ENCODE results near the gene LRRC30.
A peak's percentile ranks its signal among the peaks of the same experiment; 100 is the strongest.
"Not testable (repeated sequence)": the region's sequence is repeated elsewhere in the genome, so short reads cannot be mapped to it uniquely, and the experiment has no call there.

The LRRC30 gene

DNA sequence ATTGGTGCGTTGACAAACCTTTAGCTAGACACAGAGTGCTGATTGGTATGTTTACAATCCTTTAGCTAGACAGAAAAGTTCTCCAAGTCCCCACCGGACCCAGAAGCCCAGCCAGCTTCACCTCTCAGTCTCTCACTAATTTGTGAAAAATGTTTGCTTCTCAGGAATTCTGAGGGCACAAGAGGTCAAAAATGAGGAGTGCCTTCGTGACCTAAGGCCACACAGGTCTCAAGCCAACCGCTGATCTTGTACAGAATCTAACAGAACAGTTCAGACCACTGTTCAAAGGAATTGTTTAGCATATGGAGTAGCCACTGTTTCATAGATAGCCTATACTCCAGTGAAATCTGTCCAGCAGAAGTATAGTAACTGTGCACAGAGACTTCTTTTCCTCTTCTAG lies 29.8 kb upstream of the LRRC30 start:
- no CpG with 5 or more reads among the region's 4 CpGs for WGBS, 2 donors (ENCODE audit: extremely low coverage in 2 of 2, insufficient read length in 2 of 2, insufficient replicate concordance in 1 of 2)
- H2BK12ac ChIP-seq (ENCODE audit: low read length), result no peak overlapping the region
- no peak overlapping the region for H2BK120ac ChIP-seq (ENCODE audit: low read depth, low read length)
- no peak overlapping the region for H4K8ac ChIP-seq (ENCODE audit: low read depth, low read length)
- no peak overlapping the region for H2BK15ac ChIP-seq (ENCODE audit: low read length)
- H3K27ac ChIP-seq (replicated peaks; ENCODE audit: low read length), result no peak overlapping the region
- H3K4me1 ChIP-seq (ENCODE audit: control insufficient read depth in 2 of 2, insufficient read depth in 1 of 2, low read depth in 1 of 2, low read length in 2 of 2), result peaks cover 0 to 14% of the 10 kb centered on the region in 2 donors
- H2BK5ac ChIP-seq (ENCODE audit: low read length), result no peak overlapping the region
- peak overlapping the region; percentile 57 for H2AFZ ChIP-seq (ENCODE audit: low read length)
- no peak overlapping the region for H4K91ac ChIP-seq (ENCODE audit: low read depth, low read length, poor library complexity)
- no peak overlapping the region for H3K18ac ChIP-seq (ENCODE audit: low read length)
- H3K4me2 ChIP-seq (ENCODE audit: insufficient read depth, low read length, poor library complexity, severe bottlenecking), result no peak overlapping the region
- no peaks in the 10 kb centered on the region for H3K27me3 ChIP-seq (ENCODE audit: control insufficient read depth in 3 of 3, insufficient read depth in 3 of 3, low read depth in 1 of 3, low read length in 3 of 3)
- no peak for DNase-seq (ENCODE audit: low spot score)
- no peaks in the 10 kb centered on the region for H3K79me1 ChIP-seq (ENCODE audit: low read depth, low read length)
- no peak overlapping the region for H2AK5ac ChIP-seq (ENCODE audit: low read depth, low read length)
- no peak overlapping the region for H3K23ac ChIP-seq (ENCODE audit: low read depth, low read length, poor library complexity)
- no peak overlapping the region for H3K14ac ChIP-seq (ENCODE audit: low read length)
- no peak overlapping the region for H3K4me3 ChIP-seq (ENCODE audit: low read length in 2 of 2)
- no peaks in the 10 kb centered on the region for H3K36me3 ChIP-seq (replicated peaks in 1 of 2; ENCODE audit: control insufficient read depth in 2 of 2, insufficient read depth in 2 of 2, low read length in 2 of 2)
- H3K4ac ChIP-seq (ENCODE audit: low read length), result no peak overlapping the region
- H3K9ac ChIP-seq (ENCODE audit: low read depth, low read length, poor library complexity), result no peak overlapping the region
- H3K9me3 ChIP-seq (replicated peaks in 1 of 2; ENCODE audit: control insufficient read depth in 2 of 2, insufficient read depth in 1 of 2, low read depth in 1 of 2, low read length in 2 of 2), result no peaks in the 10 kb centered on the region

DNA sequence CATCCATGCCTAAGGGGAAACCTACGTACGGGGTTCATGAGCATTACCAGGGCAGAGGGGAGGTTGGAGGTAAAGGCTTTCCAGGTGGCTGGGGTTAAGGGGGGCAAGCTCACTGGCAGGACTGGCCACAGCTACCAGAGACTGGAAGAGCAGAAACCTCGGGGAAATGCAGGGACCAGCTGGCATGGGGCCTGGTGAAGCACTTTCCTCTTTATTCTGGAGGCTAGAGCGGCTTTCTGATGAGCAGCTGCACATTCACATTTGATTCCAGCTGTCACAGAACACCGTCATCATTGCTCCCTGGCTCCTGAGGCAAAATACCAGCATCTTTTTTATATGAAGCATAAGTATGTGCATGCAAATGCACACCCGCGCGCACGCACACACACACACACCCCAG lies 28.7 kb upstream of the LRRC30 start:
- no peak overlapping the region for H4K91ac ChIP-seq (ENCODE audit: low read depth, low read length, poor library complexity)
- H3K14ac ChIP-seq (ENCODE audit: low read length), result no peak overlapping the region
- peak overlapping the region; percentile 22 for H2AK5ac ChIP-seq (ENCODE audit: low read depth, low read length)
- H3K4me3 ChIP-seq (ENCODE audit: low read length in 2 of 2), result no peak overlapping the region
- H3K18ac ChIP-seq (ENCODE audit: low read length), result peak overlapping the region; percentile 63
- H3K9ac ChIP-seq (ENCODE audit: low read depth, low read length, poor library complexity), result no peak overlapping the region
- no peak overlapping the region for H2BK12ac ChIP-seq (ENCODE audit: low read length)
- no peak overlapping the region for H3K4me2 ChIP-seq (ENCODE audit: insufficient read depth, low read length, poor library complexity, severe bottlenecking)
- no peak overlapping the region for H4K8ac ChIP-seq (ENCODE audit: low read depth, low read length)
- H2BK120ac ChIP-seq (ENCODE audit: low read depth, low read length), result no peak overlapping the region
- H2BK5ac ChIP-seq (ENCODE audit: low read length), result peak overlapping the region; percentile 59
- H3K9me3 ChIP-seq (replicated peaks in 1 of 2; ENCODE audit: control insufficient read depth in 2 of 2, insufficient read depth in 1 of 2, low read depth in 1 of 2, low read length in 2 of 2), result no peaks in the 10 kb centered on the region
- no peak overlapping the region for H2AFZ ChIP-seq (ENCODE audit: low read length)
- no peak overlapping the region for H3K27ac ChIP-seq (replicated peaks; ENCODE audit: low read length)
- peaks cover 1 to 18% of the 10 kb centered on the region in 2 donors for H3K4me1 ChIP-seq (ENCODE audit: control insufficient read depth in 2 of 2, insufficient read depth in 1 of 2, low read depth in 1 of 2, low read length in 2 of 2)
- H3K4ac ChIP-seq (ENCODE audit: low read length), result no peak overlapping the region
- H3K23ac ChIP-seq (ENCODE audit: low read depth, low read length, poor library complexity), result no peak overlapping the region
- WGBS, 2 donors (ENCODE audit: extremely low coverage in 2 of 2, insufficient read length in 2 of 2, insufficient replicate concordance in 1 of 2), result no CpG with 5 or more reads among the region's 9 CpGs
- no peaks in the 10 kb centered on the region for H3K27me3 ChIP-seq (ENCODE audit: control insufficient read depth in 3 of 3, insufficient read depth in 3 of 3, low read depth in 1 of 3, low read length in 3 of 3)
- no peaks in the 10 kb centered on the region for H3K79me1 ChIP-seq (ENCODE audit: low read depth, low read length)
- no peak for DNase-seq (ENCODE audit: low spot score)
- no peaks in the 10 kb centered on the region for H3K36me3 ChIP-seq (replicated peaks in 1 of 2; ENCODE audit: control insufficient read depth in 2 of 2, insufficient read depth in 2 of 2, low read length in 2 of 2)
- H2BK15ac ChIP-seq (ENCODE audit: low read length), result peak overlapping the region; percentile 51

- not testable (repeated sequence) for H2BK5ac ChIP-seq (ENCODE audit: low read length); H3K4me2 ChIP-seq (ENCODE audit: insufficient read depth, low read length, poor library complexity, severe bottlenecking); H2BK15ac ChIP-seq (ENCODE audit: low read length); H3K14ac ChIP-seq (ENCODE audit: low read length); H2AK5ac ChIP-seq (ENCODE audit: low read depth, low read length); H3K9me3 ChIP-seq (replicated peaks in 1 of 2; ENCODE audit: control insufficient read depth in 2 of 2, insufficient read depth in 1 of 2, low read depth in 1 of 2, low read length in 2 of 2); H4K91ac ChIP-seq (ENCODE audit: low read depth, low read length, poor library complexity); H3K9ac ChIP-seq (ENCODE audit: low read depth, low read length, poor library complexity); H2BK12ac ChIP-seq (ENCODE audit: low read length); H3K36me3 ChIP-seq (replicated peaks in 1 of 2; ENCODE audit: control insufficient read depth in 2 of 2, insufficient read depth in 2 of 2, low read length in 2 of 2); H2AFZ ChIP-seq (ENCODE audit: low read length); H3K27ac ChIP-seq (replicated peaks; ENCODE audit: low read length); H3K79me1 ChIP-seq (ENCODE audit: low read depth, low read length); H4K8ac ChIP-seq (ENCODE audit: low read depth, low read length); H3K4me3 ChIP-seq (ENCODE audit: low read length in 2 of 2); H3K4ac ChIP-seq (ENCODE audit: low read length); H3K23ac ChIP-seq (ENCODE audit: low read depth, low read length, poor library complexity); DNase-seq (ENCODE audit: low spot score); H2BK120ac ChIP-seq (ENCODE audit: low read depth, low read length); H3K27me3 ChIP-seq (ENCODE audit: control insufficient read depth in 3 of 3, insufficient read depth in 3 of 3, low read depth in 1 of 3, low read length in 3 of 3)
- no CpG with 5 or more reads among the region's 29 CpGs for WGBS, 2 donors (ENCODE audit: extremely low coverage in 2 of 2, insufficient read length in 2 of 2, insufficient replicate concordance in 1 of 2)
- Histone ChIP-seq H3K18ac (ENCODE audit: low read length) (peak overlapping the region; percentile 32), H3K4me1 (ENCODE audit: control insufficient read depth in 2 of 2, insufficient read depth in 1 of 2, low read depth in 1 of 2, low read length in 2 of 2) (peaks cover 9 to 24% of the 10 kb centered on the region in 2 donors)
Observed at GRCh38 chr18:7203601-7204000, 27.3 kb upstream of the LRRC30 start.

DNA sequence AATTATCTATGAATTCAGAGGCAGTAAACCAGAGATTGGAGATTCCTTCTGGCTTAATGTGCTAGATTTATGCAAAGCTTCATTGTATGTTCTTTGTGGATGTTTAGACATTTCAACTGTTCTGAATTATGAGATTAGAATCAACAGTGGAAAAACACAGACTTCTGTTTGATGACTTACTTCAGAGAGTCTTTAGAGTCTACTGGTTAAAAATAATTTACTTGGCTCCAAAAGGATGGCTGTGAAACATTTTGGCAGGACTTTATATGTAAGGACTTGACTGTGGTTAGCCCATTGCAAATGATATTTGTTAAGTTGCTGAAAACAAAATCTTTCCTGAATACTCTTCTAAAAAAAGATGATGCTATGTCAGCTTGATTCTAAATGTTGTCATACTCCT lies 25.5 kb upstream of the LRRC30 start:
- H3K18ac ChIP-seq (ENCODE audit: low read length), result no peak overlapping the region
- no peaks in the 10 kb centered on the region for H3K9me3 ChIP-seq (replicated peaks in 1 of 2; ENCODE audit: control insufficient read depth in 2 of 2, insufficient read depth in 1 of 2, low read depth in 1 of 2, low read length in 2 of 2)
- no peak overlapping the region for H2BK120ac ChIP-seq (ENCODE audit: low read depth, low read length)
- H3K4ac ChIP-seq (ENCODE audit: low read length), result no peak overlapping the region
- H3K79me1 ChIP-seq (ENCODE audit: low read depth, low read length), result no peaks in the 10 kb centered on the region
- no peak overlapping the region for H2BK15ac ChIP-seq (ENCODE audit: low read length)
- H2BK5ac ChIP-seq (ENCODE audit: low read length), result no peak overlapping the region
- no peak overlapping the region for H2AK5ac ChIP-seq (ENCODE audit: low read depth, low read length)
- peaks cover 9 to 24% of the 10 kb centered on the region in 2 donors for H3K4me1 ChIP-seq (ENCODE audit: control insufficient read depth in 2 of 2, insufficient read depth in 1 of 2, low read depth in 1 of 2, low read length in 2 of 2)
- H2AFZ ChIP-seq (ENCODE audit: low read length), result peak overlapping the region; percentile 7
- H4K8ac ChIP-seq (ENCODE audit: low read depth, low read length), result no peak overlapping the region
- no peak overlapping the region for H4K91ac ChIP-seq (ENCODE audit: low read depth, low read length, poor library complexity)
- H3K27ac ChIP-seq (replicated peaks; ENCODE audit: low read length), result no peak overlapping the region
- no peak overlapping the region for H3K4me3 ChIP-seq (ENCODE audit: low read length in 2 of 2)
- H3K4me2 ChIP-seq (ENCODE audit: insufficient read depth, low read length, poor library complexity, severe bottlenecking), result no peak overlapping the region
- no peak overlapping the region for H2BK12ac ChIP-seq (ENCODE audit: low read length)
- H3K9ac ChIP-seq (ENCODE audit: low read depth, low read length, poor library complexity), result no peak overlapping the region
- no peak overlapping the region for H3K23ac ChIP-seq (ENCODE audit: low read depth, low read length, poor library complexity)
- H3K27me3 ChIP-seq (ENCODE audit: control insufficient read depth in 3 of 3, insufficient read depth in 3 of 3, low read depth in 1 of 3, low read length in 3 of 3), result no peaks in the 10 kb centered on the region
- no peak overlapping the region for H3K14ac ChIP-seq (ENCODE audit: low read length)
- no peaks in the 10 kb centered on the region for H3K36me3 ChIP-seq (replicated peaks in 1 of 2; ENCODE audit: control insufficient read depth in 2 of 2, insufficient read depth in 2 of 2, low read length in 2 of 2)
- DNase-seq (ENCODE audit: low spot score), result no peak
